Endothelial cell of umbilical vein (primary cell): ENCODE results near the gene RYR3. TPM values are rescaled to one million over a fixed set of nuclear protein-coding genes. Genes with fewer than 3 reads are reported as not detected.

Experiments used
- BruUV-seq: library from RNA; stranded (reverse); fragments of 400-500 nt; replicated peaks from 2 replicates; lab custom pipeline; 2021; lab: Mats Ljungman, UMichigan
- CTCF ChIA-PET: fragments of 300-600, 350-600 bp; sonication (Branson Sonifier 250); formaldehyde crosslinking; loops from one replicate; lab custom pipeline; 2021; ENCODE audit warnings: antibody characterized with exemption, inconsistent platforms; lab: Charles Lee
- POLR2A ChIA-PET: fragments of 300-600, 350-600 bp; sonication (Branson Sonifier 250); formaldehyde crosslinking; loops from one replicate; lab custom pipeline; 2021; ENCODE audit warnings: antibody characterized with exemption, inconsistent platforms; lab: Charles Lee
- DNase-seq: peaks from one replicate; pipeline ENCODE4 v3.0.0-alpha.2; 2011; ENCODE audit warnings: low read depth, low spot score
- FAIRE-seq: peaks from 2 replicates; lab custom pipeline; 2011; peaks lifted over from hg19 to GRCh38; lab: Jason Lieb, UNC
- H2AFZ ChIP-seq: 2 replicates; pipeline ENCODE4 v1.6.0; 2012; ENCODE audit warnings: low read depth, low read length, control low read depth, inconsistent platforms
- H3K27ac ChIP-seq: 2 replicates; pipeline ENCODE4 v1.5.1; 2011; ENCODE audit warnings: low read depth, mild to moderate bottlenecking, control low read depth, low read length, moderate library complexity; ENCODE audit not compliant: insufficient read depth
- H3K27me3 ChIP-seq, 2 experiments: 2 replicates each; pipeline versions ENCODE4 v1.6.0 to v1.6.1; 2011; ENCODE audit warnings: low read length in 2 of 2, mixed read lengths in 1 of 2; ENCODE audit not compliant: control insufficient read depth in 2 of 2, insufficient read depth in 2 of 2
- H3K36me3 ChIP-seq, 2 experiments: 2 replicates in 1 of 2; 3 replicates in 1 of 2; pipeline ENCODE4 v1.5.1; 2011; ENCODE audit warnings: low read length in 2 of 2, mild to moderate bottlenecking in 1 of 2, moderate library complexity in 1 of 2; ENCODE audit not compliant: control insufficient read depth in 2 of 2, insufficient read depth in 2 of 2; ENCODE audit errors: extremely low read depth in 1 of 2
- H3K4me1 ChIP-seq: 3 replicates; pipeline ENCODE4 v1.5.1; 2011; ENCODE audit warnings: mild to moderate bottlenecking, low read length; ENCODE audit not compliant: control insufficient read depth, insufficient read depth; ENCODE audit errors: extremely low read depth
- H3K4me2 ChIP-seq: 2 replicates; pipeline ENCODE4 v1.6.1; 2011; ENCODE audit warnings: low read length, control low read depth, mixed read lengths; ENCODE audit not compliant: insufficient read depth
- H3K4me3 ChIP-seq, 3 experiments: fragments of 200-600 bp in 1 of 3; sonication (generic), shearing (Covaris generic) in 1 of 3; replicated peaks in 1 of 3; 2 replicates each; pipeline ENCODE4 v1.5.1; 2011 to 2016; ENCODE audit warnings: control low read depth in 3 of 3, low read length in 3 of 3, mild to moderate bottlenecking in 2 of 3, inconsistent platforms in 1 of 3, low read depth in 1 of 3, moderate library complexity in 1 of 3; ENCODE audit not compliant: insufficient read depth in 1 of 3
- H3K79me2 ChIP-seq: 2 replicates; pipeline ENCODE4 v1.6.0; 2012; ENCODE audit warnings: low read length, inconsistent platforms; ENCODE audit not compliant: control insufficient read depth, insufficient read depth
- H3K9ac ChIP-seq: replicated peaks from 2 replicates; pipeline ENCODE3; 2011; ENCODE audit warnings: low read length, control low read depth; ENCODE audit not compliant: insufficient read depth; ENCODE audit errors: extremely low read depth
- H3K9me1 ChIP-seq: replicated peaks from 3 replicates; pipeline ENCODE4 v1.6.0; 2011; ENCODE audit warnings: mild to moderate bottlenecking, low read length; ENCODE audit not compliant: control insufficient read depth, insufficient read depth; ENCODE audit errors: extremely low read depth
- H3K9me3 ChIP-seq: replicated peaks from 2 replicates; pipeline ENCODE4 v1.5.1; 2012; ENCODE audit warnings: low read length, inconsistent platforms; ENCODE audit not compliant: control insufficient read depth, insufficient read depth
- H4K20me1 ChIP-seq: replicated peaks from 2 replicates; pipeline ENCODE3; 2011; ENCODE audit warnings: mild to moderate bottlenecking, low read length; ENCODE audit not compliant: control insufficient read depth, insufficient read depth; ENCODE audit errors: extremely low read depth
- CTCF ChIP-seq, 2 donors: IDR thresholded peaks; 1 replicate in 1 of 2; 2 replicates in 1 of 2; pipeline ENCODE4 v1.5.1; 2011; ENCODE audit warnings: low read length in 2 of 2, mild to moderate bottlenecking in 2 of 2, moderate library complexity in 2 of 2, control low read depth in 1 of 2, inconsistent platforms in 1 of 2, low read depth in 1 of 2; ENCODE audit not compliant: insufficient read depth in 1 of 2; ENCODE audit errors: extremely low read depth in 1 of 2
- EZH2 ChIP-seq: IDR thresholded peaks from 2 replicates; pipeline ENCODE4 v1.6.1; 2012; ENCODE audit warnings: borderline replicate concordance, low read depth, mild to moderate bottlenecking, moderate library complexity, low read length, inconsistent platforms; ENCODE audit not compliant: severe bottlenecking
- FOS ChIP-seq: IDR thresholded peaks from 2 replicates; pipeline ENCODE4 v1.6.1; 2011; ENCODE audit warnings: mild to moderate bottlenecking, low read length, moderate library complexity, borderline replicate concordance; ENCODE audit not compliant: insufficient read depth
- GATA2 ChIP-seq: IDR thresholded peaks from 2 replicates; pipeline ENCODE4 v1.7.0; 2011; ENCODE audit warnings: low read depth, mild to moderate bottlenecking, moderate library complexity, mixed read lengths, low read length; ENCODE audit not compliant: insufficient read length, insufficient read depth
- JUN ChIP-seq: IDR thresholded peaks from 2 replicates; pipeline ENCODE4 v1.6.1; 2011; ENCODE audit warnings: borderline replicate concordance, low read depth; ENCODE audit not compliant: insufficient read length, insufficient read depth
- MAX ChIP-seq: IDR thresholded peaks from 2 replicates; pipeline ENCODE4 v1.6.1; 2011; ENCODE audit not compliant: insufficient read depth, insufficient read length
- MYC ChIP-seq: IDR thresholded peaks from one replicate; pipeline ENCODE4 v1.6.1; 2011; ENCODE audit warnings: mild to moderate bottlenecking, low read depth, low read length
- POLR2A ChIP-seq: IDR thresholded peaks from 2 replicates; pipeline ENCODE4 v1.6.1; 2012; ENCODE audit warnings: low read depth, mild to moderate bottlenecking, control low read depth, low read length
- POLR2AphosphoS5 ChIP-seq: IDR thresholded peaks from 2 replicates; pipeline ENCODE4 v1.6.1; 2012; ENCODE audit warnings: low read depth, mild to moderate bottlenecking, control low read depth, low read length, moderate library complexity; ENCODE audit not compliant: insufficient read depth
- dilution Hi-C: fragments of 300-500 bp; cut with MboI; formaldehyde crosslinking; loops from one replicate; pipeline ENCODE4 v1.15.0; 2019; ENCODE audit warnings: low sequenced_read_pairs; ENCODE audit not compliant: extremely low pct_ligation_motif_present
- intact Hi-C: fragments of 100-400 bp; cut with micrococcal nuclease; formaldehyde crosslinking; loops from one replicate; pipeline ENCODE4 v1.10.0; 2022
- polyA plus RNA-seq, 4 experiments: library from polyadenylated mRNA; depleted of rRNA in 3 of 4; stranded (reverse) in 3 of 4; unstranded in 1 of 4; fragments of >200 nt; gene quantifications; 2 replicates each; pipeline versions ENCODE4 v1.2.1 to v1.2.3, GENCODE V29; 2011 to 2012; ENCODE audit warnings: missing spikeins in 1 of 4
- total RNA-seq: library from RNA; stranded (reverse); gene quantifications from 2 replicates; pipeline ENCODE4 v1.2.3, GENCODE V29; 2021

RYR3 gene
- total and polyA plus RNA-seq, 2 donors (not counting 3 experiments of a cell fraction or from before 2014, with no cell fraction given), result not detected

GRCh38 chr15:33580526-33580925 lies 269.8 kb downstream of the RYR3 start:
- H4K20me1 ChIP-seq, result no peaks in the 10 kb centered on the region
- H3K27ac ChIP-seq, result no peak overlapping the region
- no peak overlapping the region for H3K4me2 ChIP-seq
- no peaks in the 10 kb centered on the region for H3K4me1 ChIP-seq
- no TSS peak for BruUV-seq
- H3K9me1 ChIP-seq, result no peaks in the 10 kb centered on the region
- POLR2A ChIA-PET, result no interaction called here
- H3K79me2 ChIP-seq, result no peaks in the 10 kb centered on the region
- H3K36me3 ChIP-seq, result no peaks in the 10 kb centered on the region
- no peak overlapping the region for H3K9ac ChIP-seq
- no peak overlapping the region for H3K4me3 ChIP-seq
- no peaks in the 10 kb centered on the region for H3K9me3 ChIP-seq
- CTCF ChIA-PET, result no interaction called here
- no peak overlapping the region for H2AFZ ChIP-seq
- dilution Hi-C loops, result no loop called here
- FAIRE-seq (no peak), DNase-seq (no peak)
- intact Hi-C loops, result no loop called here
- no peaks in the 10 kb centered on the region for H3K27me3 ChIP-seq
- TF ChIP-seq CTCF (IDR thresholded peaks at IDR 0.05; ENCODE audit: extremely low read depth in 1 of 2, insufficient read depth in 1 of 2, low read depth in 1 of 2, low read length in 2 of 2) (no peak), GATA2 (no peak), POLR2AphosphoS5 (no peak), FOS (no peak), JUN (no peak), MAX (no peak), MYC (no peak), EZH2 (no peak), POLR2A (no peak)
